Activated CD4-positive, alpha-beta T cell treated with anti-CD3 and anti-CD28 coated beads for 1 hour (primary cell): ENCODE measurements around the gene ZBTB7C.

Source experiments
- DNase-seq: peaks from one replicate; pipeline ENCODE4 v3.0.0-alpha.2; 2020

ZBTB7C gene

GRCh38 chr18:48048251-48048650 is 360.9 kb downstream of the ZBTB7C start:
- DNase-seq: no peak

GRCh38 chr18:48046843-48047242 is 362.3 kb downstream of the ZBTB7C start:
- DNase-seq: no peak

GRCh38 chr18:48045744-48046143 is 363.4 kb downstream of the ZBTB7C start:
- no peak for DNase-seq

- no peak for DNase-seq
Observed at GRCh38 chr18:48044944-48045343, 364.2 kb downstream of the ZBTB7C start.

- no peak for DNase-seq
Observed at GRCh38 chr18:48043166-48043565, 366.0 kb downstream of the ZBTB7C start.

DNA sequence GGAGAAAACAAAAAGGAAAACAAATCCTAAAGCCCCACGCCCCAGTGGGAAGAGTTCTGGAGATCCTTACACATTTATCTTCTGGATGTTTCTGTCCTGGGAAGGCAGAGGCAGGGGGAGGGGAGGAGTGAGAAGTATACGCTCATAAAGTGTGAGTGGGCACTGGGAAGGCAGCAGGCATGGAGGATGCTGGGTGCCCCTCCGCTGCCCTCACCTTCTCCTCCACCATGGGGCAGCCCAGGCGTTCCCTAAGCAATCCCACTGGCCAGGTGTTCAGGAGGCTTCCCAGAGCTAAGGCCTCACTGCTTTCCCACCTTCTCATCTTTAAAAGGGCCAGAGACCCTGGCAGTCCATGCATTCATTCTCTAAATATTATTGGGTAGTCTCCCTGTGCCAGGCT is 366.8 kb downstream of the ZBTB7C start:
- DNase-seq: no peak

- DNase-seq: no peak
Observed at GRCh38 chr18:48040457-48041110, 368.6 kb downstream of the ZBTB7C start.

GRCh38 chr18:48039769-48040215 is 369.4 kb downstream of the ZBTB7C start:
- no peak for DNase-seq

- DNase-seq: no peak
Observed at GRCh38 chr18:48038636-48039035, 370.5 kb downstream of the ZBTB7C start.

DNA sequence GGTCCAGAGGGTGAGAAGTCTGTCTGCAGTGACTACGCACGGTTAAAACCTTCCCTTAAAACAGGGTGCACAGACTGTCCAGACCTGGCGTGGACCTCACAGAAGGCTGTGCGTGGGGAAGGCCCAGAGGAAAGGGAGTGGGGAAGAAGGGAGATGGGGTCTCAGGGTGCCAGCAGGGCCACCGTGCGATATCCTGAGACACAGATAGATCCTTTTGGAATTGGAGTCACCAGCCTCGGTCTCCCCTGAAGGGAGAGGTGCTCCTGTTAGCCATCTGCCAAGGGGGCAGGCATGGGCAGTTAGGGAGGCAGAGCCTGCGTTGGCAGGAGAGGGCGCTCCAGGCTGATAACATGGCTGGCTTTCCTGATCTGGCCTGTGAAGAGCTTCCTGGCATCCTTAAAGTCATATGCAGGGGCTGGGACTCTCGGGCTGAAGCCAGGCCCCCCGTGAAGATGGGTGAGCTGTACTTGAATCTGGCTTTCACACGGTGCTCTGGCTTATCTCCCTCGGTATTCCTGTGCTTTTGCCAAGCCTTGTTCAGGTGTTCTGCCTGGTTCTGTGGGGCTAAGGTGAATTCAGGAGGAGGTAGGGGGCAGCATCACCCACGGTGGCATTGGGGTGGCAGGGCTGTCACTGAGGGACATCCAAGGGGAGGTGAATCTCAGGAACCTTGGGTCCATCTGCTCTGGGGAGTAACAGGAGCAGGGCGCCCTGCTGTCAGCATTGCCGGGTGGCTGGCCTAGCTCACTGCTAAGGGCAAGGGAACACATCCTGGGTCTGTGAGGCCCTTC is 371.5 kb downstream of the ZBTB7C start:
- DNase-seq: no peak

- DNase-seq: no peak
Observed at GRCh38 chr18:48036641-48037421, 372.4 kb downstream of the ZBTB7C start.

DNA sequence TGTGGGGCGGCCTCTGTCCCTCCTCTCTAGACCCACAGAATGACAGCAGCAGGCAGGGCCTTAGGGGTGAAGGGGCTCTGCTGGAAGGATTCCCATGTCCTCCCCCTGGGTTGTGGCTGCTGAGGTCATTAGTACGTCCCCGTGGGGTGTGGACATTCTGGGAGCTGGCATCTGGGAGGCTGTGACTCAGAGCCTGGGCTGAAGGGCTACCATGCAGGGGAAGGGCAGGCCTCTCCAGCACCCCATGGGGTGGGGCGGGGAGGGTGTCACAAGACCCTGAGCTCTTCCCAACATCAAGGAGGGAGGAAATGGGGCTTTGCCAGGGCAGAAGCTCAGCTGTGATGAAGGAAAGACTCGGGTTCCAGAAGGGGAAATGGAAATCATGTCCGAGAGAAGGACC is 373.0 kb downstream of the ZBTB7C start:
- no peak for DNase-seq

DNA sequence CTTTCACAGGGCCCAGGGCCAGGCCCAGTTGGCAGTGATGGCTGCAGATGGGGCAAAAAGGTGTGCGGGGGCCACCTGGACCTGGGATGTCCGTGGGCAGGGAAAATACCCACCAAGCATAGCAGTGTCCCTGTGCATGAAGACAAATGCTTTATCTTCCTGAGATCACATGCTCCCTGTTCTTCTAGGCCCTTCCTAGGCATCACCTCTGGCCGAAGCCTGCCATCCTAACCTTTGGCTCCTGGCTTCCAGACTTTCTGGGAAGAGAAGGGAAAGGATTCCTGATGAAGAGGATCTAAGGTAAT is 373.7 kb downstream of the ZBTB7C start:
- no peak for DNase-seq

DNA sequence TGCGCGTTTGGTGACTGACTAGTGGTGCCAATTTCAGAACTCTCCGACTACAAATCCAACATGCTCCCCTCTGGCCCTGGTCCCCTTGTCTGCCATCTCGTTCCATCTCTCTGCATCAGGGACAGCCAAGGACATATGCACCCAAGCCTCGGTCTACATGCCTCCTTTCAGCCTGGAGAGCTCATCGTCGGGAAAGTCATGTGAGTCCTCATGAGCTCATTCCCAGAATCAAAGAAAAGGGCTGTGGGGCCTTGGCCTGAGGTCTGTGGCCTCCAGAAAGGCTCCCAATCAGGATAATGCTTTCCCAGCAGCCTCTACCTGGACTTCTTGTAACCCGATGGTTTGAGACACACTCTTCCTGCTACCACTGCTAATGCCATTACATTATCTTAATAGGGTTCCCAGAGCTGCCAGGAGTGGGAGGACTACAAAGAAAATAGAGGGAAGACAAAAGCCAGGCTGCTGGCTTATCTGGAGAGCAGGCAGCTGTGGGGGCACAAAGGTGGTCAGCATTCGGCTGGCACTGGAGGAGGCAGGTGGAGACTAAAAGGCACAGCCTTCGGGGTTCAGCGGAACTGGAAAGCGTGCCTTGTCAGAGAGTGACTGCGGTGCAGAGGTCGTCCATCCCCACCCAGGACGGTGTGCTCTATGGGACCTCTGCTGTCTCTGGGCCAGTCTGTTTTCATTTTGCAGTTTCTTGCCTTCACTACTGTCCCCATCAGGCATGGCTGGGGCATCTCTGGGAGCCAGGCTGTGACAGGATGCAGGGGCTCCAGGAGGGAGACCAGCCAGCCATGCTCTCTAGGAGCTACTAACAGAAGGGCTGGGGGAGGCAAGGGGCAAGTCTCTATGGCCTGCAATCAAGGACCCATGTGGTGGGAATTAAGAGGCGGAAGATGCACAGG is 374.3 kb downstream of the ZBTB7C start:
- no peak for DNase-seq

DNA sequence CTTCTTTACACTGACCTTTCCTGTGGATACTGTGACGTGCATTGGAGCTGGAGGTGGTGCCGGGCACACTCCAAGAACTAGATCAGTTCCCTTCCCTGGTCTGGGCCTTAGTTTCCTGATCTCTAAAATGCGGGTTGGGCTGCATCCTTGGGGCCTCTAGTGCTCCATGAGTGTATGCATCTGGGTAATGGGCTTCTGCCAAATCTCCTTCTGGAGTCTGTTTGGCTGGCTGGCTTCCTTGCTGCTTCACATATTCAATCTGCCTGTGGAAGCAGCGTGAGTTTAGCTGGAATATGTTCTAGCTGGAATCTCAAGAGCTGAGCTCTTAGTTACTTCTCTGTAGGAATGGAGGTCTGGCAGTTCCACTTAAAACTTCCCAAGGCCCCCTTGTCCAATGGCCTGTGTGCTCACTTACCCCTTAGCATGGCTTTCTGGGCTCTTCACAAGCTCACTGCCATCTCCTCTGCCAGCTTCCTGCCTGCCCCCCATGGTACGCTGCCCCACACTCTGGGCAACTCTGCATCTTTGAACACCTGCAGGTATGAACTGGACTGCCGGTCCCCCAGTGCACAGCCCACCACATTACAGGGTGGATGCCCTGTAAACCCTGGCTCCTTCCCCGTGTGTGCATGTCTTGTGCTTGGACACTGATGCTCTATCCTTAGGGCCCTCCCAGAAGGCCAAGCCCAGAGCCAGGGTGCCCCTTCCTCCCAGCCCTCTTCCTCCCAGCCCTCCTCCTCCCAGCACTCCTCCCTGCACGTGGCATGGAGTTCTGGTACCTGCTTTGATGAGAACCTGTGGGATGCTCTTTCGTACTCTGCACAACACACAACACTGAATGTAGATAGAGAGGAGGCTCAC is 375.2 kb downstream of the ZBTB7C start:
- no peak for DNase-seq

GRCh38 chr18:48032876-48033789 is 376.1 kb downstream of the ZBTB7C start:
- no peak for DNase-seq

DNA sequence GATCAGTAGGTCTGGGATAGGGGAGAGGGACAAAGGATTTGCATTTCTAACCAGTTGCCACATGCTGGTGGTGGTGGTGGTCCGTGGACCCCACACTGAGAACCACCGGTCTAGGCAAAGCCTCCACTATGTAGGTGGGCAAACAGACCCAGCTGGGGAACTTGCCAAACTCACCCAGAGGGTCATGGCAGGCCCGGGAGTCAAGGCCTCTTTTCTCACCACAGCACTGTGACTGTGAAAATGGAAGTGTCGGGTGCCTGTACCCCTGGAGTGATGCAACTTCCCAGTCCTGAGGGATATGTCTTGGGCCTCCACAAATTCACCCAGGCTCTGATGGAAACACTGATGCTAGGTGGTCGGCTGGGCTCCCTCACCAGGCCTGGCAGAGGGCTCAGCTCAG is 377.5 kb downstream of the ZBTB7C start:
- no peak for DNase-seq

GRCh38 chr18:48030616-48031480 is 378.3 kb downstream of the ZBTB7C start:
- no peak for DNase-seq

GRCh38 chr18:48029296-48029986 is 379.7 kb downstream of the ZBTB7C start:
- DNase-seq: no peak
